Common myeloid progenitor, CD34-positive (primary cell): ENCODE results near the gene BLNK.
A peak's percentile ranks its signal among the peaks of the same experiment; 100 is the strongest.
"Not testable (repeated sequence)": the region's sequence is repeated elsewhere in the genome, so short reads cannot be mapped to it uniquely, and the experiment has no call there.

ENCODE experiments used
- CTCF ChIA-PET: fragments of 350-600 bp; sonication (Branson Sonifier 250); formaldehyde crosslinking; loops from one replicate; lab custom pipeline; 2021; ENCODE audit warnings: antibody characterized with exemption; lab: Charles Lee
- POLR2A ChIA-PET: fragments of 350-600 bp; sonication (Branson Sonifier 250); formaldehyde crosslinking; loops from one replicate; lab custom pipeline; 2021; ENCODE audit warnings: antibody characterized with exemption; lab: Charles Lee
- DNase-seq, 3 donors: peaks; one replicate each; pipeline versions ENCODE4 v3.0.0 to v3.0.0-alpha.2; 2013
- H3K27ac ChIP-seq, 2 experiments: 1 replicate in 1 of 2; 2 replicates in 1 of 2; pipeline ENCODE4 v1.7.0; 2013; ENCODE audit warnings: inconsistent platforms in 2 of 2, low read length in 2 of 2, mild to moderate bottlenecking in 2 of 2, low read depth in 1 of 2, moderate library complexity in 1 of 2; ENCODE audit not compliant: severe bottlenecking in 2 of 2, insufficient read depth in 1 of 2, poor library complexity in 1 of 2
- H3K27me3 ChIP-seq, 5 experiments: replicated peaks in 2 of 5; 1 replicate in 3 of 5; 2 replicates in 2 of 5; pipeline versions ENCODE4 v1.6.1 to v1.7.0; 2013; ENCODE audit warnings: low read length in 4 of 5, mild to moderate bottlenecking in 2 of 5, moderate library complexity in 2 of 5, inconsistent platforms in 1 of 5; ENCODE audit not compliant: insufficient read depth in 5 of 5, control insufficient read depth in 4 of 5
- H3K36me3 ChIP-seq, 4 experiments: 1 replicate in 2 of 4; 2 replicates in 2 of 4; pipeline versions ENCODE4 v1.6.1 to v1.7.0; 2013; ENCODE audit warnings: low read length in 3 of 4, control low read depth in 1 of 4, mild to moderate bottlenecking in 1 of 4; ENCODE audit not compliant: control insufficient read depth in 4 of 4, insufficient read depth in 4 of 4
- H3K4me1 ChIP-seq, 4 experiments: 1 replicate in 3 of 4; 2 replicates in 1 of 4; pipeline versions ENCODE4 v1.6.1 to v1.7.1; 2013; ENCODE audit warnings: low read length in 3 of 4, mild to moderate bottlenecking in 3 of 4, control low read depth in 1 of 4, inconsistent platforms in 1 of 4, moderate library complexity in 1 of 4; ENCODE audit not compliant: control insufficient read depth in 4 of 4, insufficient read depth in 4 of 4; ENCODE audit errors: control extremely low read depth in 1 of 4
- H3K4me3 ChIP-seq, 7 experiments: 1 replicate in 4 of 7; 2 replicates in 3 of 7; pipeline versions ENCODE4 v1.5.1 to v1.7.0; 2013; ENCODE audit warnings: mild to moderate bottlenecking in 7 of 7, low read length in 6 of 7, moderate library complexity in 6 of 7, inconsistent platforms in 2 of 7, low read depth in 2 of 7, control low read depth in 1 of 7; ENCODE audit not compliant: insufficient read depth in 4 of 7, control insufficient read depth in 1 of 7; ENCODE audit errors: extremely low read depth in 1 of 7
- H3K9me3 ChIP-seq, 5 experiments: 1 replicate in 4 of 5; 2 replicates in 1 of 5; pipeline versions ENCODE4 v1.6.1 to v1.7.1; 2013; ENCODE audit warnings: low read length in 4 of 5, mild to moderate bottlenecking in 2 of 5, inconsistent platforms in 1 of 5, low read depth in 1 of 5, moderate library complexity in 1 of 5; ENCODE audit not compliant: control insufficient read depth in 4 of 5, insufficient read depth in 2 of 5; ENCODE audit errors: control extremely low read depth in 1 of 5
- WGBS: methylation state at CpG from one replicate; pipeline ENCODE4 v1.1.5; 2013; ENCODE audit not compliant: insufficient coverage; 5-methylcytosine and 5-hydroxymethylcytosine counted together

The BLNK gene

GRCh38 chr10:96208271-96208670, 63.1 kb downstream of the BLNK start:
- H3K4me1 ChIP-seq, result no peaks in the 10 kb centered on the region
- H3K4me3 ChIP-seq, result no peak overlapping the region
- DNase-seq, result no peak
- H3K36me3 ChIP-seq, result no peaks in the 10 kb centered on the region
- peaks cover 0 to 1% (median 0%) of the 10 kb centered on the region in 5 experiments for H3K27me3 ChIP-seq
- 89% methylated on average over 1 of the region's 2 CpGs for WGBS
- CTCF ChIA-PET, result interaction anchor here (1.2 kb wide), 1 partner anchor 191 kb away, joined by 4 read pairs; no protein-coding TSS in a partner anchor
- H3K27ac ChIP-seq, result no peak overlapping the region
- POLR2A ChIA-PET, result interaction anchor here (0.6 kb wide), 1 partner anchor 915 kb away, joined by 3 read pairs; no protein-coding TSS in a partner anchor
- H3K9me3 ChIP-seq, result no peaks in the 10 kb centered on the region

- ChIA-PET POLR2A (no interaction called here), CTCF (no interaction called here)
- WGBS, result 100% methylated on average over 1 of the region's 1 CpG
- H3K9me3 ChIP-seq, result no peaks in the 10 kb centered on the region
- DNase-seq, result no peak
- no peaks in the 10 kb centered on the region for H3K4me1 ChIP-seq
- H3K36me3 ChIP-seq, result no peaks in the 10 kb centered on the region
- no peak overlapping the region for H3K27ac ChIP-seq
- no peak overlapping the region for H3K4me3 ChIP-seq
- H3K27me3 ChIP-seq, result peaks cover 0 to 1% (median 0%) of the 10 kb centered on the region in 5 experiments
Measured at GRCh38 chr10:96205580-96205979, 65.8 kb downstream of the BLNK start.

GRCh38 chr10:96201525-96201924, 69.8 kb downstream of the BLNK start:
- ChIA-PET CTCF (interaction anchor here (1.0 kb wide), 1 partner anchor 9 kb away, joined by 3 read pairs; no protein-coding TSS in a partner anchor), POLR2A (no interaction called here)
- DNase-seq, result no peak
- Histone ChIP-seq H3K4me3 (no peak overlapping the region), H3K9me3 (no peaks in the 10 kb centered on the region), H3K27me3 (peaks cover 0 to 1% (median 0%) of the 10 kb centered on the region in 5 experiments), H3K27ac (no peak overlapping the region), H3K36me3 (no peaks in the 10 kb centered on the region), H3K4me1 (no peaks in the 10 kb centered on the region)
- 80% methylated on average over 1 of the region's 1 CpG for WGBS

GRCh38 chr10:96189505-96189904, 81.9 kb downstream of the BLNK start:
- H3K36me3 ChIP-seq, DNase-seq, H3K4me1 ChIP-seq, POLR2A ChIA-PET, H3K27ac ChIP-seq, H3K9me3 ChIP-seq, H3K27me3 ChIP-seq, H3K4me3 ChIP-seq, CTCF ChIA-PET: not testable (repeated sequence)
- no CpG with 5 or more reads among the region's 1 CpG for WGBS

- POLR2A ChIA-PET, result no interaction called here
- H3K36me3 ChIP-seq, result no peaks in the 10 kb centered on the region
- no peak overlapping the region for H3K4me3 ChIP-seq
- H3K27ac ChIP-seq, result no peak overlapping the region
- H3K9me3 ChIP-seq, result peaks cover 0 to 2% (median 0%) of the 10 kb centered on the region in 5 experiments
- peaks cover 0 to 1% (median 0%) of the 10 kb centered on the region in 5 experiments for H3K27me3 ChIP-seq
- no peak for DNase-seq
- CTCF ChIA-PET, result no interaction called here
- WGBS, result 89% methylated on average over 1 of the region's 1 CpG
- no peaks in the 10 kb centered on the region for H3K4me1 ChIP-seq
Measured at GRCh38 chr10:96188916-96189315, 82.5 kb downstream of the BLNK start.

GRCh38 chr10:96188421-96188820, 82.9 kb downstream of the BLNK start:
- peaks cover 0 to 1% (median 0%) of the 10 kb centered on the region in 5 experiments for H3K27me3 ChIP-seq
- H3K4me1 ChIP-seq, result no peaks in the 10 kb centered on the region
- H3K4me3 ChIP-seq, result no peak overlapping the region
- no peak for DNase-seq
- no peaks in the 10 kb centered on the region for H3K36me3 ChIP-seq
- H3K27ac ChIP-seq, result no peak overlapping the region
- WGBS, result 90% methylated on average over 1 of the region's 2 CpGs
- POLR2A ChIA-PET, result no interaction called here
- H3K9me3 ChIP-seq, result peaks cover 0 to 2% (median 0%) of the 10 kb centered on the region in 5 experiments
- CTCF ChIA-PET, result no interaction called here

GRCh38 chr10:96176985-96177384, 94.4 kb downstream of the BLNK start:
- WGBS, result no CpG with 5 or more reads among the region's 1 CpG
- Histone ChIP-seq H3K36me3 (no peaks in the 10 kb centered on the region), H3K27me3 (no peaks in the 10 kb centered on the region), H3K9me3 (peaks cover 0 to 39% (median 6%) of the 10 kb centered on the region in 5 experiments), H3K4me3 (no peak overlapping the region), H3K27ac (no peak overlapping the region), H3K4me1 (no peaks in the 10 kb centered on the region)
- ChIA-PET CTCF (interaction anchor here (1.2 to 1.7 kb wide), 2 partner anchors 11 to 58 kb away, joined by 3 to 4 read pairs; no protein-coding TSS in a partner anchor), POLR2A (no interaction called here)
- peak in 2 of 3 donors; percentile 5 to 19 for DNase-seq
